ENCODE data around the gene PIAS4.
"Not testable (repeated sequence)": the region's sequence is repeated elsewhere in the genome, so short reads cannot be mapped to it uniquely, and the experiment has no call there.

The PIAS4 gene

DNA sequence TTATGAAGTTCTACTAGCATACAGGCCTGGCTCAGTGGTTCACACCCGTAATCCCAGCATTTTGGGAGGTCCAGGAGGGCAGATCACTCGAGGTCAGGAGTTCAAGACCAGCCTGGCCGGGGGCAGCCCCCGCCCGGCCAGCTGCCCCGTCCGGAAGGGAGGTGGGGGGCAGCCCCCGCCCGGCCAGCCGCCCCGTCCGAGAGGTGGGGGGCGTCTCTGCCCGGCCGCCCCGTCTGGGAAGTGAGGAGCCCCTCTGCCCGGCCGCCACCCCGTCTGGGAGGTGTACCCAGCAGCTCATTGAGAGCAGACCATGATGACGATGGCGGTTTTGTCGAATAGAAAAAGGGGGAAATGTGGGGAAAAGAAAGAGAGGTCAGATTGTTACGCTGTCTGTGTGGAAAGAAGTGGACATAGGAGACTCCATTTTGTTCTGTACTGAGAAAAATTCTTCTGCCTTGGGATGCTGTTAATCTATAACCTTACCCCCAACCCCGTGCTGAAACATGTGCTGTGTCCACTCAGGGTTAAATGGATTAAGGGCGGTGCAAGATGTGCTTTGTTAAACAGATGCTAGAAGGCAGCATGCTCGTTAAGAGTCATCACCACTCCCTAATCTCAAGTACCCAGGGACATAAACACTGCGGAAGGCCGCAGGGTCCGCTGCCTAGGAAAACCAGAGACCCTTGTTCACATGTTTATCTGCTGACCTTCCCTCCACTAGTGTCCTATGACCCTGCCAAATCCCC, 8.7 kb upstream of the PIAS4 start:
- not testable (repeated sequence) for DNase-seq (ENCODE audit: low read depth in 2 of 2)

DNA sequence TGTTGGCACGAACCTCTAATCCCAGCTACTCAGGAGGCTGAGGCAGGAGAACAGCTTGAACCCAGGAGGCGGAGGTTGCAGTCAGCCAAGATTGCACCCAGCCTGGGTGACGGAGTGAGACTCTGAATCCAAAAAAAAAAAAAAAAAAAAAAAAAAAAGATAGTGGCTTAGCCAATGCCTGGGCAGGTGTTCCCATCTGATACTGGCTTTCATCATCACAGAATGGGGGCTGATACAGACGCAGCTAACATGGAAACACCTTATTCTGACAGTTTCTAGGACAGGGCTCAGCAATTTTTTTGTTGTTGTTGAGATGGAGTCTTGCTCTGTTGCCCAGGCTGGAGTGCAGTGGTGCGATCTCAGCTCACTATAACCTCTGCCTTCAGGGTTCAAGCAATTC, 6.7 kb upstream of the PIAS4 start:
- not testable (repeated sequence) for DNase-seq (ENCODE audit: low read depth in 2 of 2)

DNA sequence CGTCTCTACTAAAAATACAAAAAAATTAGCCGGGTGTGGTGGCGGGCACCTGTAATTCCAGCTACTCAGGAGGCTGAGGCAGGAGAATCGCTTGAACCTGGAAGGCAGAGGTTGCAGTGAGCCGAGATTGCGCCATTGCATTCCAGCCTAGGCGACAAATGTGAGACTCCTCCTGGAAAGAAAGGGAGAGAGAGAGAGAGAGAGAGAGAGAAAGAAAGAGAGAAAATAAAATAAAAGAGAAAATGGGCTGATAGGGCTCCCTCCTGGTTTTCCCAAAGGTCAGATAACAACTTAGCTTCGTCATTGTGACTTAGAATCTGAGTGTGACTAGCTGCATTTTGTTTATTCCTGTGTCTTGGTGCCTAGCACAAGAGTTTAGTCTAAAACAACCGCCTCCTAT, 2.1 kb upstream of the PIAS4 start:
- not testable (repeated sequence) for DNase-seq (ENCODE audit: low read depth in 2 of 2)

DNA sequence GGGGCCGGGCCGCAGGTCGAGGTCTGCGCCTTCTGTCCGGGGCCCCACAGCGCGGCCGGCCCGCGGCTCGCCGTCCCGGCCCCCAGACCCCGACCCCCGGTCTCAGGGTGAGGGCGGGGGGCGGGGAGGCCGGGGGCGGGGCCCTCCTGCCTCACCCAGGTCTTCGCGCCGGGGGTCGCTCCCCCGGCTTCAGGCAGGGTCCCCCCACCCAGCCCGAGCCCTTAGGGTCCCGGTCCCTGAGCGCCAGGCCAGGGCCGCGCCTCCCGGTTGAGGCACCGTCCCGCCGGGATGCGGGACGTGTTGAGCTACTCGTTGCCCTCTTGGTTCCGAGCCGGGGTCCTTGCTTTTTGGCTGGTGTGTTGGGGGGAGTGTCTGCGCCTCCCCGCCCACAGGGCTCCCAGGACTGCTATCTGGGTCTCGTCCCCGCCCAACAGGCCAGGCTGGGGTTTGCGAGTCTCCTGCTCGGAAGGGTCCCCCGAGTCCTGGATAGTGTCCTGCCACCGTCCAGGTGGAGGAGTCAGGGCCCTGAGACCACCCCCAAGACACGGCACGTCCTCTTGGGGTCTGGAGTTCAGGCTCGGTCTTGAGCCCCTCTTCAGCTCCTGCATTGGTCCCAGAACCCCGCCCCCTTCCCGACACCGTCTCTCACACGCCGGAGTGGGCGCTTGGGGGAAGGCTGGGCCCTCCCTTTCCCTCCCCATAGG, 452 bp downstream of the PIAS4 start:
- DNase-seq (ENCODE audit: low read depth in 2 of 2), result no peak

DNA sequence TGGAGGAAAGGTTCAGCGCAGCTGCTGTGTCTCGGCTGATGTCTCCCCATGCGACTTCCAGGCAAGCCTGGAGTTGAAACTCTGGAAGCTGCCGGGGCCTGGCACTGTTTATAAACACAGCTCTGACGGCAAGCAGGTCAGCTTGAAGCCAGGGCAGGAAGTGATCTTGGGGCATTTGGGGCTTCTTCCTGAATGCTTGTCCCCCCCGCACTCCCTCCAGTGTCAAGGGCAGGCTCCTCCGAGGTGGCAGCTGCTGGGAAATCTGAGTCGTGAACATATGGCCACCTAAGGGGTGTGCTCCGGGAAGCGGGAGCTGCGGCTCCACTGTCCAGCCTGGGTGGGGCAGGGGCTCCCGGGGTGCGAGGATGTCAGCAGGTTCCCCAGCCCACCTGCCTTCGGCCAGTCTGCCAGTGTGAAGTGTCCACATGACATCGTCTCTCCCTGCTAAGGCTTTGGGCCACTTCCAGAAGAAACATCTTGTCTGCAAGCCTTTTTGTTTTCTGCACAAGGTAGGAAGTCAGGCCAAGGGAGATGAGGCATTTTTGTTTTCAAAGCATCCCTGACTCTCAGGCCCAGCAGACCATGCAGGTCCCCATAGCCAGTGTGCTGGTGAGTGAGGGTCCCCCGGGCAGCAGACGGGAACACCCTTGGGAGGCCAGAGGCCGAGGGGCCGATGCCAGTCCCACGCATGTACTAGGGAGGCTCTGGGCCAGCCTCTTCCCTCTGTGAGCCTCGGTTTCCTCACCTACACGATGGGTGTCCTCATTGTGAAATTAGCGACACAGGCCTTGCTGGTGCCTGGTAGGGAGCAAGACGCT, 2.7 kb downstream of the PIAS4 start:
- no peak for DNase-seq (ENCODE audit: low read depth in 2 of 2)

DNA sequence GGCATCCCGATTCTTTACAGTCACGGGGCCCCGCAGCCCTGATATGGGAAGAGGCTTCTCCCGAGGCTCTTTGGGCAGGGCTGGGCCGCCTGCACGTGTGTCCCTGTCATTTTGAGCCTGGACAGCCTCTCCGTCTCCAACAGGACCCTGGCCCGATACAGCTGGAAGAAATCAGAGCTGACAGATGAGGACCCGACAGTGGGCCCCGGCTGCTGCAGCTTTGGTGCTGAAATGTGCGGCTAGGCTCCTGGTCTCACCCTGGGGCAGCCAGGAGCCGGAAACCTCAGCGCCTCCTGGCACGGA, 3.2 kb downstream of the PIAS4 start:
- no peak for DNase-seq (ENCODE audit: low read depth in 2 of 2)

DNA sequence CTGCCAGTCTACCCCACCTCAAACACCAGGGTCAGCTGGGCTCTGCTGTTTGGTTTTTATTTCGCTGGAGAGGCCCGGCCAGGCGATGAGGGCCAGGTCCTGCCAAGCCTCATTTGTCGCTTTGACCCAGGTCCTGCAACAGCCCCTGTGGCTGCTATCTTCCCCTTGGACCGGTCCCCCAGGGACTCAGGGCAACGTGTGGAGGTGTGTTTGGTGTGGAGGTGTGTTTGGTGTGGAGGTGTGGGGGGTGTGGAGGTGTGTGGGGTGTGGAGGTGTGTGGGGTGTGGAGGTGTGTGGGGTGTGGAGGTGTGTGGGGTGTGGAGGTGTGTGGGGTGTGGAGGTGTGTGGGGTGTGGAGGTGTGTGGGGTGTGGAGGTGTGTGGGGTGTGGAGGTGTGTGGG, 3.9 kb downstream of the PIAS4 start:
- not testable (repeated sequence) for DNase-seq (ENCODE audit: low read depth in 2 of 2)

DNA sequence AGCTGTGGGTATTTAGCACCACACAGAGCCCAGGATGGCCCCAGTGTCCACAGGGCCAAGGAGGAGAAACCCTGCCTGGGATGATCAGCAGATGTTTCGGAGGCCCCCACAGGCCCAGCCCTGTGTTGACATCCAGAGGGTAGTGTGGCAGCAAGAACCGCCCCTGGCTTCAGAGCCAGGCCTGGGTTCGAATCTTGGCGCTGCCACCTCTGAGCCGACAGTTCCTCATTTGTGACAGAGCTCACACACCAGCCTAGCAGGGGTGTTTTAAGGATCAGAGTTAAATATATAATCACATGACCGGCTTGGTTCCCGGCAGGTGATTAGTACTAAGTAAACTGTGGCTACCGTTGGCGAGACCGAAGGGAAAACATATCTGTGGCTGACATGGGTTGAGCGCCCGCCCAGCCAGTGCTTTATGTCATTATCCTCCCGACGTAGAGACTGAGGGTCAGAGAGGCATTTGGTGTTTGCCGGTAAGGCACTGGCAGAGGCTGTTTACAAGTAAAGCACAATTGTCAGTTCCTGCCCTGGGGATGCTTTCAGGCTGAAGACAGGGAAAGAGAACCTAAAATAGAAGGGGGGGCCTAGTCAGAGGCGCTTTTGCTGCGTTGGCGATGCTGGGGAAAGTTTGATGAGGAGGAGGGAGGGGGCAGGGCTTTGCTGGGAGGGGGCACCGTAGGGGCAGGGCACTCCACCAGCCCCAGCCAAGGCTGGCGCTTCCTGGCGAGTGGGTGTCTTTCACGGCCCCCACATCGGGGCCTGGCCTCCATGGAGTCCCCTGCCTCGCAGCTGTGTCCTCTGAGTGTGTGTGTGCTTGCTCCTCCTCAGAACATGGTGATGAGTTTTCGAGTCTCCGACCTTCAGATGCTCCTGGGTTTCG, 4.8 kb downstream of the PIAS4 start:
- no peak for DNase-seq (ENCODE audit: low read depth in 2 of 2)

DNA sequence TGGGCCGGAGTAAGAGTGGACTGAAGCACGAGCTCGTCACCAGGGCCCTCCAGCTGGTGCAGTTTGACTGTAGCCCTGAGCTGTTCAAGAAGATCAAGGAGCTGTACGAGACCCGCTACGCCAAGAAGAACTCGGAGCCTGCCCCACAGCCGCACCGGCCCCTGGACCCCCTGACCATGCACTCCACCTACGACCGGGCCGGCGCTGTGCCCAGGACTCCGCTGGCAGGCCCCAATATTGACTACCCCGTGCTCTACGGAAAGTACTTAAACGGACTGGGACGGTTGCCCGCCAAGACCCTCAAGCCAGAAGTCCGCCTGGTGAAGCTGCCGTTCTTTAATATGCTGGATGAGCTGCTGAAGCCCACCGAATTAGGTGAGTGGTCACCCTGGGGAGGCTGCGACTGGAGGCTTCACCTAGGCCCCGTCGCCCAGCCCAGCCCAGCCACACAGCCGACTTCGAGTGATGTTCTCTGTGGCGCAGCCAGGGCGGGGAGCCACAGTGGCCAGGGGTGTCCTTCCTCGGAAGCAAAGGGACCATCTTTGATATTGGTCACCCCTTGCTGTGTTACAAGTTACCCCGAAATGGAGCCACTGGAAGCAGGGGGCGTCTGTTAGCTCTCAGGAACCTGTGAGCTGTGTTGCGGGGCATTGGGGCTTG, 5.6 kb downstream of the PIAS4 start:
- no peak for DNase-seq (ENCODE audit: low read depth in 2 of 2)

DNA sequence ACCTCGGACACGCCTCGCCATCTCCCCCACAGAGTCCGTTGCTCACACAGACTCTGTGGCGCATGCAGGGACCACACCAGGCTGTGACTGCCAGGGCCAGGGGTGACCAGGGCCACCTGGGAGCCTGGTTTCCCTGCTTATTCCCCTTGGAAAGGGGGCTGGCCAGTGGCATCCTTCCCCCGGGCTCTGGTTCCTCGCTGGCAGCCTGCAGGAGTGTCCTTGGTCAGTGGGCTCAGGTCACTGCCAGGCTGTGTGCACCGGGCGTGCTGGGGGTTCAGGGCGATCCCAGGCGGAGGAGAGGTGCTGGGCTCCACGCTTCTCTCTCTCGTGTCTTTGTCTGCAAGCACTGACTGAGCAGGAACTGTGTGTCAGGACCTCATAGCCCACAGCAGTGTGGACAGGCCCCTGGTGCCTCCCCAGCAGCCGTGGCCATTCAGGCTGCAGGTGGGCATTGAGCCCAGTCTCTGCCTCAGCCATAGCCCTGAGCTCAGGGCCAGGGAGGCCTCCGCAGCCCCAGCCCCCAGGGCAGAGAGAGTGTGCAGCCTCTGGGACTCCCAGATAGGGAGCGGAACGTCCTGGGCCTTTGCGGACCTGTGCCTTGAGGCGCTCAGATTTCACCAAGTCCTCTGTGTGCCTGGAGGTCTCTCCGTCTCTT, 6.5 kb downstream of the PIAS4 start:
- no peak for DNase-seq (ENCODE audit: low read depth in 2 of 2)

DNA sequence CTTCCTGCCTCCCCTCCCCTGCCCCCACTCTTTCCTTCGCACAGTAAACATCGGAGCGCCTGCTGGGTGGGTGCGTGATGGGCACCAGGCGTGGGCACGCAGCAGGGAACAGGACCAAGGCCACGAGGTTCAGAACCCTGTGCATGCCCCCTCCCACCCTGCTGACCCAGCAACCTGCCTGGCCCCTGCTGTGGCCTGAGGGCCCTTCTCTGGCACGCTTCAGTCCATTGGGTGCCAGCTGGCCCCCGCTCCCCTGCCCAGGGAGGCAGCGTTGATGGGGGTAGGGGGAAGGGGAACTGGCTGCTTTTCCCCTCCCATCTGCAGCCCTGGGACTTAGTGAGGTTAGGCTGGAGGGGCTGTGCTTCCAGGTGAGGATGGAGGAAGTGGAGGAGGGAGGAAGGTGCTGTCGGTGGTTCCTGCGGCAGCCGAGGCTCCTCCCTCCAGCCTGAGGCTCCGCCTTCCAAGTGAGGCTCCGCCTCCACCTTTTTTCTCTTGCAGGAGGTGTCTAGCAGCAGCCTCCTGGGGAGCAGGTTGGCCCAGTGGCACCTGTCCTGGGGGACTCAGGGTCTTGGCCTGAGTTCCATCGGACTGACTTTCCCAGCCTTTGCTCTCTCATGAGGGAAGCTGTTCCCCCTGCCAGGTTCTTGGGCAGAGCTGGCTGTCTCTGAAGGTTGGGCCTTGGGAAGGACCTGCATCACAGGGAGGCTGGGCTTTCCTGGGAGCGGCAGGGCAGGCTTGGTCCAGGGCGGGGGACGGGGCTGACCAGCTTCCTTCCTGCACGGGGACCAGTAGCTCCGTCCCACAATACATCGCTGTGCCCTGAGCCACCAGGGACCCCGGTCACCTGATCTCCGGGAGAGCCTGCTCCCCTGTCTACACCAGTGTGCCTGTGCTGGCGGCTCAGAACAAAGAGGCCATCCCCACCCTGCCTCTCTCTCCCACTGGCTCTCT, 7.3 kb downstream of the PIAS4 start:
- DNase-seq (ENCODE audit: low read depth in 2 of 2), result no peak

DNA sequence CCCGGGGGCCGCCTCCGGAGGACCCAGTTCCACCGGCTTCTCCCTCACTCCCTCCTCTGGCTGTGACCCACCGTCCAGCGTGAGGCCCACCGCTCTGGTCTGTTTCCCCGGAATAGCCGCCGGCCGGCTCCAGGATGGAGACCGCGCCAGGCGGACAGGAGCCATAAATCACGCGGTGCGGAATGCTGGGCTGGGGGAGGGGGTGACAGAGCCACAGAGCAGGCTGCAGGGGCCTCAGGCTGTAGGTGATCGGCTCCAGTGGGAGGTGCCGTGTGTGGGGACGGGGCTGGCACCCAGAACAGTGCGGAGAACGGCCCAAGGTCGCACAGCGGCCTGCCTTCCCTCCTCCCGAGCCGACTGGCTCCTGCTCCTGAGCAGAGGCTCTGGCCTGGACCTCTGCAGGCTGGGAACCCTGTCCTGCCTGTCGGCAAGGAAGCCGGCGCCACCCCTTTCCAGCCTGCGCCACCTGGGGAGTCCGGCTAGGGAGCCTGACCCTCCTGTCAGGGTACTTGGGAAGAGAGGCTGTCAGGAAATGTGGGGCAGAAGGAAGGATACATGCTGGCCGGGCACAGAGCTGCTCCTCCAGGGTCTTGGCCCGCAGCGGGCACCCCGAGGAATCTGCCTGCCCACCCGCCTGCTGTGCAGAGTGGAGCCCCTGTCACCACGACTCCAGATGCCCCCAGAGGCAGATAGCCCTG, 8.3 kb downstream of the PIAS4 start:
- no peak for DNase-seq (ENCODE audit: low read depth in 2 of 2)

DNA sequence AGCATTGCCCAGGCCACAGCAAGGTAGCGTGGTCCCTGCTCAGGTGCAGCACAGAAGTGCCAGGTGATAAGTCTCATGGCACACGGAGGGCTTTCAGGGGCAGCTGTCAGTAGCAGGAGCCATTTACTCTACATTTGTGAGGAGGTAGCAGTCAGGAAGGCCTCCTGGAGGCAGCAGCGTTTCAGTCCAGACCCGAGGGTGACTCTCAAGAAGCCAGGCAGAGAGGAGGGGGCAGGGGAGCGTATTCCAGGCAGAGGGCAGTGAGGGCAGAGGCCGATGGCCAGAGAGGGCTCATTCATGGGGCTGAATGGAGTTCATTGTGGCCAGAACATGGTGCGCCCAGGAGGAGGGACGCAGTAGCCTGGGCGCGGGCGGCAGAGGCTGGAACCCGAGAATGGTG, 8.9 kb downstream of the PIAS4 start:
- no peak for DNase-seq (ENCODE audit: low read depth in 2 of 2)

DNA sequence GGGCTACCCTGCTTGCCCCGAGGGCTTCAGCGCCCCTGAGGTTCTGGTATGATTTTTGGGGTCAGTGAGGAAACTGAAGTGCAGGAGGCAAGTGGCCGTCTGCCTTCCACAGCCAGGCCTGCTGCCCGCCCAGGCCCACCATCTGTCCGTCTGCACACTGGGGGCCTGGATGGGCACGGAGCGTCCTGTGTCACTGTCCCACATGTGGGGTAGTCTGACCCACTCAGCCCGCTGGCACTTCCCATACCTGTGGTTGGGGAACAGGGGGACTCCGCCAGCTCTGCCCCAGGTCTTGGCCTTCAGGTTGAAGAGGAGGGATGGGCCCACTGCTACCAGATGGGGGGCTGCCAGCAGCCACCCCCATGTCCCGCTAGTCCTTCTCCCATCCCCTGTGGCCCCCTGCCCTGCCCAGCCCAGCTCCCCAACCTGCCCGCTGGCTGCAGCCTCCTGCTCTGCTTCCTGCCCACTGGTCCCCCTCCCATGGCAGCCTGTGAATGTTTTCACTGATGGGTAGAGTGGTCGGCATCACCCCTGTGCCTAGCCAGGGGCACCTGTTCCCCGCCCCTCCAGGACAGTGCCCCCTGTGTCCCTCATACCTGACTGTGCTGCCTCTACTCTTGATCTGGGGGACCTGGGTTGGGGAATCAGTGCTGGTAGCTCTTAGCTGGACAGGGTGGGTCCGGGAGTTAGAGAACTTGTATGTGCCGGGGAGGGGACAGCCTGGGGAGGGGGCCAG, 9.5 kb downstream of the PIAS4 start:
- DNase-seq (ENCODE audit: low read depth in 2 of 2), result no peak

DNA sequence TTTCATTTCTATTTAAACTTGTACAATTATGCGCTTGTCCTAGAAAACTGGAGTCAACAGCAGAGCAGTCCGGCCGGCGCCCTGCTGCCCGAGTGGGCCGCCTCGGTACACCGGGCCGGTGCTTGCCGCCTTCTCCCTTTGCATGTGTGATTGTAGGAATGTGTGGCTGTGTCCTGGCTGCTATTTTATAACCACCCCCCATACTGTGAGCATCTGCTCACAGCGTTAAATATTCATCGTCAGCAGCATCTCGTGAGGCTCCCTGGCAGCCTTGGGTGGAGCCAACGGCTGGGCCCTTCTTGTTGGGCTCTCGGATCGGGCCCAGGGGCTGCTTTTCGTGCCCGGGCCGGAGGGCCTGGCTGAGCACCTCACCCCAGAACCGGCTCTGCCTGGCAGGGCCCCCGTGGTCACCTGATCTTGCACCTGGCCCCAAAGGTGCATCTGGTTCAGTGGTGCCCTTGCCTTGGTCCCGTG, 10.6 kb downstream of the PIAS4 start:
- no peak for DNase-seq (ENCODE audit: low read depth in 2 of 2)

DNA sequence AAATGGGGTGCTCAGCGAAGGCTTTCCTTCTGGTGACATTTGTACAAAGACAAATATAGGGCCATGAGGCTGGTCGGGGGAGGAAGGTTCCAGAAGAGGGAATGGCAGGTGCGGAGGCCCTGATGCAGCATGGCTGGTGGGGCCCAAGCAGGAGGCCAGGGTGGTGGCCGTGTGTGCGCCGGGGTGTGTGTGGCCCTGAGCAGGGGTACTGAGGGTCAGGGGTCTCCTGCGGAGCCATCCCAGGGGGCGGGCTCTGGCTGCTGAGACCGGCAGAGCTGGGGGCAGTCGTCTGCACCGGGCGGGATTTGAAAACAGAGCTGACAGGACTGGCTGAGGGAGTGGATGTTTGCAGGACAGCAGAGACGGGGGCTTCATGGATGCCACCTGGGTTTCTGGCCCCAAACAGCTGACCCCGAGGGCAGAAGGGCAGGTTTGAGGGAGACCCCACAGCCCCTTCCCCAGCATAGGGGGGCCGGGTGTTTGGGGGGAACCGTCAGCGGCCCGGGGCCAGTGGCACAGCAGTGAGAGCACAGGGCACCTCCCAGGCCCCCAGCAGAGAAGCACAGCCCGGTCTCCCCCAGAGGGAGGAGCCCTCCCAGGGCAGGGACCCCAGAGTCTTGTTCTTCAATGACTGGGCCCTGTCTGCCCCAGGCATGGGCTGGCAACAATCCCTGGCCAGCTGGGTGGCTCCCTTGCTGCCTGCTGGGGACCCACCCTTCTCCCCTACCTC, 11.4 kb downstream of the PIAS4 start:
- no peak for DNase-seq (ENCODE audit: low read depth in 2 of 2)

DNA sequence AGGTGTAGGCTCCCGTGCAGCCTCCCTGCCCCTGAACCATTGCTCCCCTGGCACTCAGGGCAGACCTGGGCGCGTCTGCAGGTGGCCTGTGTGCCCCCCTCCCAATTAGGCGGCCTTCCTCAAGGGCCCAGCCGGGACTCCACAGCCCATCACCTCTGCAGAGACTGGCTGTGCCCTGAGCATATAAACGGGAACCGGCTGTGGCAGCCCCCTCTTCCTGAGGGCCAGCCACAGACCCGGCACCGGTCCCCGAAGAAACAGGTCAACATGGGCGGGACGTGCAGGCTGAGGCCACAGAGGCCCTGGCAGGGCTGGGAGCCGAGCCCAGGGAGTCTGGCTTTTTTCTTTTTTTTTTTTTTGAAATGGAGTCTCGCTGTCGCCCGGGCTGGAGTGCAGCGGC, 12.0 kb downstream of the PIAS4 start:
- DNase-seq (ENCODE audit: low read depth in 2 of 2), result no peak

Data from activated CD8-positive, alpha-beta memory T cell treated with anti-CD3 and anti-CD28 coated beads for 4 hours (primary cell).